ENCODE measurements around the gene APBA2.

APBA2 gene

DNA sequence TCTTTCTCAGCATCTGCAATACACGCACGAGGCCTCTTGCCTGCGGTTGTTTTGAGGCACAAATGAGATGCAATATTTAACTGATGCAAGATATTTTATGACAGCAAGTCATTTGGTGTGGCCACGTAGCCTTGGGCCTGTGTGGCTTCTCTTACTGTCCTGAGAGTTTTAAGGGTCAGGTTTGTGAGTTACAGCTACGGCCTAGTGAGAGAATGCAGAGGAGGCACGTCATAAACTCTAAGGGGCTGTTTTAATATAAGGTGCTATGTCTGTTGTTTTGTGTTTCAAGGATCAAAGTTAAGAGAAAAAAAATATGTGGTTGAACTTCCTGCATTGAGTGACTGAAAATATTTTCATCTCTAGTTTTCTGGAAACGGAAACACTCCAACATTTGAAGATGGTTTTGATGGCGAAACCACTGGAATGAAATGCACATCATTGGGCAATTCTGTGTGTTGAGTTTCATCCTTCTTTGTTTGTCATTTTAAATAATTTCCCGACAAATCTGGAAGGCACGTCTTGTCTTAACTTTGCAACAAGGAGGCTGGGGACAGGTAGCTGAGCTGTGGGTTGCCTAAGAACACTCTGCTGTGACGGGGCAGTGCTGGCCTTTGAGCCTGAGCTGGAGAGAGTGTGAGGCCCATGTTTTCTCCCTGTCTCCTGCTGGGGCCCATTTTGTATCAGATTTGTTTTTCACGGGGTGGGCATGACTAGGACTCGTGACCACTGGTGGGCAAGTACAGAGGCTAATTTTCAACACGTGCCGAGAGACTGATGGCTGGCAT is 5.1 kb downstream of the APBA2 start:
- TF ChIP-seq ZFX (IDR thresholded peaks at IDR 0.05), result no peak
- TF ChIP-seq, protein P1, sequence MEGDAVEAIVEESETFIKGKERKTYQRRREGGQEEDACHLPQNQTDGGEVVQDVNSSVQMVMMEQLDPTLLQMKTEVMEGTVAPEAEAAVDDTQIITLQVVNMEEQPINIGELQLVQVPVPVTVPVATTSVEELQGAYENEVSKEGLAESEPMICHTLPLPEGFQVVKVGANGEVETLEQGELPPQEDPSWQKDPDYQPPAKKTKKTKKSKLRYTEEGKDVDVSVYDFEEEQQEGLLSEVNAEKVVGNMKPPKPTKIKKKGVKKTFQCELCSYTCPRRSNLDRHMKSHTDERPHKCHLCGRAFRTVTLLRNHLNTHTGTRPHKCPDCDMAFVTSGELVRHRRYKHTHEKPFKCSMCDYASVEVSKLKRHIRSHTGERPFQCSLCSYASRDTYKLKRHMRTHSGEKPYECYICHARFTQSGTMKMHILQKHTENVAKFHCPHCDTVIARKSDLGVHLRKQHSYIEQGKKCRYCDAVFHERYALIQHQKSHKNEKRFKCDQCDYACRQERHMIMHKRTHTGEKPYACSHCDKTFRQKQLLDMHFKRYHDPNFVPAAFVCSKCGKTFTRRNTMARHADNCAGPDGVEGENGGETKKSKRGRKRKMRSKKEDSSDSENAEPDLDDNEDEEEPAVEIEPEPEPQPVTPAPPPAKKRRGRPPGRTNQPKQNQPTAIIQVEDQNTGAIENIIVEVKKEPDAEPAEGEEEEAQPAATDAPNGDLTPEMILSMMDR (conservative IDR thresholded peaks at IDR 0.05), result no peak
- no peak overlapping the region for H3K27ac ChIP-seq

DNA sequence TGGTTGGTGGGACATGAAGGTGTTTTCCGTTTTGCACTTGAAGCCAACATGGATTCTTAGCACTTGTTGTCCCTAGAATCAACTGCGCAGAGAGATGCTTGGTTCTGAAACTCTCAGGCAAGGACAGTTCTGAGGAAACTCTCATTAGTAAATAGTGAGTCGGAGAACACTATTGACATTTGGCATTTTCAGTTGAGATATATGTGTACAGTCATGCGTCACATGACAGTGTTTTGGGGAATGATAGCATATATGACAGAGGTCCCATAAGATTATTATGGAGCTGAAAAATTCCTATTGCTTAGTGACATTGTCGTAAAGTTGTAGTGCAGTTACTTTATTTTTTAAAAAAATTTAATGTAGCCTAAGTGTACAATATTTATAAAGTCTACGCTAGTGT is 5.8 kb downstream of the APBA2 start:
- H3K27ac ChIP-seq, result no peak overlapping the region
- TF ChIP-seq, protein P1 (conservative IDR thresholded peaks at IDR 0.05), result no peak
- no peak for TF ChIP-seq ZFX (IDR thresholded peaks at IDR 0.05)

DNA sequence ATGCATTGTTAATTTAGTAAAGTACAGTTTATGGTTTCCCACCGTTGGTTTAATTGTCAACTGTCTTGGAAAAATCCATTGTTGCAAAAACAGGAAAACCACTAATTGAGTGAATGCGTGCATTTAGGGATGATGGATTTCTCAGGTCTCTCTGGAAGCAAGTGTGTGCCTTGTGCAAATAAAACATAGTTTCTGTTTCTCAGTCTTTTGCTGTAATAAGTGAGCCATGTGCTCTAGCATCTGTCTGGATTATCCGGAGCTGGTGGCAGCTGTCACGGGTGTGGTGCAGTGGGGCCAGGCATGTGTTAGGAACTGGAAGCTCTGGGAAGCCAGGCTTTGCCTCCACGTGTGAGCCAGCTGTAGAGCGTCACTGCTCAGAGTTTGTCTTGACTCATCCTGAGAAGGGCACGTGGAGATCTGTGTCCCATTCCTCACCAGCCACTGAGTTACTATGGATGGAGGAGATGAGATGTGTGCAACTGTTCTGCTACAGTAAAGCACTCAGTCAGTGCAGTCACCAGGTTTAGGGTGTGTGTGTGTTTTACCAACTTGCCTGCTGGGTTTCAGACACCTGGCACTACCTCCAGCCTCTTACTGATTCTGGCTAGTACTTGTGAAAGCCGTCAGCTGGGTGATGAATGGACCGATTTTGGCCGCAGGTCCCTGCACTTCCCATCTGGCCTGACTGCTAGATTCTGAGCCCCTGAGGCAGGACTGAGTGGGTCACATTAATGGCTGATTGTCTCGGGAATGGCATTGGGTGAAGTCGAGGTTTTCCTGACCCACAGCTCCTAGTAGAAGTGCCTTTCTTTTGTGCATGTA is 7.2 kb downstream of the APBA2 start:
- TF ChIP-seq, protein P1 (conservative IDR thresholded peaks at IDR 0.05), result no peak
- H3K27ac ChIP-seq, result no peak overlapping the region

DNA sequence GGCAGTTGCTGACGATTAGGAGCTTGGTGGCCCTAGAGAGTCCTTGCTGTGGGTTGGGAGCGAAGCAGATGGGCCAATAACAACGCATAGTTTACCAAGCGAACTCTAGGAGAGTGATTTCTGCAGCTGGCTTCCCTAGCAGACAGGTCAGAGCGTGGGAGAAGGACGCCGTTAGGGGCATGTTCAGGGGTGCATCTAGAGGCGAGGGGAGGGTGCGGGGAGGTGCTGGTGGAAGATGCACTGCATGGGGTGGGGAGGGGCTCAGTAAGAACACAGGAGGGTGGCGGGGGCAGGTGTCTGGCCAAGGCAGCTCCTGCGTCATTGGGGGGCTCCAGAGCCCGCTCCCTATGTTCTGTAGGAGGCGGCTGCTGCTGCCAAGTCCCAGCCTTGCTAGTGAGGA is 8.9 kb downstream of the APBA2 start:
- no peak for TF ChIP-seq ZFX (IDR thresholded peaks at IDR 0.05)
- TF ChIP-seq, protein P1 (conservative IDR thresholded peaks at IDR 0.05), result no peak
- H3K27ac ChIP-seq, result no peak overlapping the region

DNA sequence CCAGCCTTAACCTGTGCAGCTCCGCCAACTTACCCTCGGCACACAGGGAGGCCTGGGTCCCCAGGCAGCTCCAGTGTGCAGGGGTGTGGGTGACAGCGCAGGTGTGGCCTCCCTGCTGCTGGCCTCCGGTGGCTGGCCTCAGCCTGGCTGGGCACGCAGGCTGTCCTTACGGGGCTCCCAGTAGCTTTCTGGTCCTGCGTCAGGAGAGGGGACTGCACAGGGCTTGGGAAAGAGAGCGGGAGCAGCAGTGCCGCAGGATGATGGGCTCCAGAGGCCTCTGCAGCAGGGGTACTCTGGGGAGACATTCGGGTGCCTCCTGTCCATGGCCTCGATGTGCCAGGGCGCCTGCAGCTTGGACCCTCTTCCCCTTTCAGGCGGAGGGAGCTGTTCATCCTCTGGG is 9.4 kb downstream of the APBA2 start:
- TF ChIP-seq, protein P1 (conservative IDR thresholded peaks at IDR 0.05), result no peak
- no peak for TF ChIP-seq ZFX (IDR thresholded peaks at IDR 0.05)
- no peak overlapping the region for H3K27ac ChIP-seq

DNA sequence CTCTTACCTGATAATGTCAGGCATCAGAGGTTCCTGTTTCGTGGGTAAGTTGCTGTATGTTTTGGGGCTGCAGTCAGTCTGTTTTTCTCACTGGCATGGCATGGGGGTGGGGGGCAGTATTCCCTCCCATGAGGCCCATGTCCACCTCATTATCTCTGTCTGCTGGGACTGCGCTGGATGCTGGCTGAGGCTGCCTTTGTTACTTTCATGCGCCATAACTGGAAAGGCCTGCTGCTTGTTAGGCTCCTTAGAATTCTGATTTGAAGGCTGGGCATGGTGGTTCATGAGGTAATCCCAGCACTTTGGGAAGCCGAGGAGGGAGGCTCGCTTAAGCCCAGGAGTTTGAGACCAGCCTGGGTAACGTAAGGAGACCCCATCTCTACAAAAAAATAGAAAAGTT is 9.8 kb downstream of the APBA2 start:
- TF ChIP-seq, protein P1 (conservative IDR thresholded peaks at IDR 0.05), result no peak
- no peak for TF ChIP-seq ZFX (IDR thresholded peaks at IDR 0.05)

DNA sequence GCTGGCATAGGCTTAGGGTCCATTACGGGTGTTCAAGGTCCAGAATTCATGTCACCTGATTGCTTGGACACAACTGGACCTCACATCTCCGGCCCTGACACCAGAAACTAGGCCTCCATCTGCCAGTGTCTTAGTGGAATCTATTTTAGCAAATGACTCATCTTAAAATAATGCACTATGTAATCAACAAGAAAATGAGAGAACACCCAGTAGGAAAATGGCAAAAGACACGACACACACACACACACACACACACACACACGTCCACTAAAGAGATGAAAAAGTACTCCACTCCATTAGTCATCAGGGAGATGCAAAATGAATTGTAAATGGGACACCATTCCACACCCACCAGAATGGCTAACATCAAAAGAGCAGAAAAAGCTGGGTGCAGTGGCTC is 11.2 kb downstream of the APBA2 start:
- TF ChIP-seq, protein P1 (conservative IDR thresholded peaks at IDR 0.05), result no peak
- TF ChIP-seq ZFX (IDR thresholded peaks at IDR 0.05), result no peak
- no peak overlapping the region for H3K27ac ChIP-seq

More for the DNA sequence above, 9.8 kb downstream of the APBA2 start:
- no peak overlapping the region for H3K27ac ChIP-seq

Data from C4-2B (cell line).